Subcutaneous adipose tissue (tissue), 4 donors: ENCODE measurements around the gene AIP. TPM values are rescaled to one million over a fixed set of nuclear protein-coding genes. Genes with fewer than 3 reads are reported as not detected.

Experiments
- total RNA-seq, 4 donors: library from RNA; depleted of rRNA; stranded (reverse); fragments of >200 nt; gene quantifications; one replicate each; pipeline ENCODE4 v1.1.0, GENCODE V29; 2016
- TF ChIP-seq, protein P1 (sequence below): fragments of 450-650 bp; IDR thresholded peaks from one replicate; pipeline ENCODE4 v1.5.1; 2016; ENCODE audit warnings: low read depth, mild to moderate bottlenecking, control low read depth, antibody characterized with exemption, moderate library complexity

Gene AIP
- total RNA-seq, 4 donors from 2014 or later = 48.6 to 77.3 (median 64.9) TPM

DNA sequence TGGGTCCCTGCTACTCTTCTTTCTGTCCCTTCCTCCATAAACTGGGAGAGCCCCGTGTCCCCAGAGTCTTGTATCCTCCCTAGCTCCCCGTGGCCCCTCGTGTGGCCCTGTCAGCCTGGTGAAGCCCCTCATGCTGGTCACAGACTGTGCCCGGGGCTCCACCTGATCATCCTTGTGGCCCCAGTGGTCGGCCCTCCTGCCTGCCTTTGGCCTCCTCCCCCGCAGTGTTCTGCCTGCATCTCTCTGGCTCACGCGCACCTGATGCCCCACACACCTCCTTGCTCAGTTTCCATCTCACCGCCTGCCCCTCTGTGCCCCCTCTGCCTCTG lies 41.6 kb downstream of the AIP start:
- TF ChIP-seq, protein P1, sequence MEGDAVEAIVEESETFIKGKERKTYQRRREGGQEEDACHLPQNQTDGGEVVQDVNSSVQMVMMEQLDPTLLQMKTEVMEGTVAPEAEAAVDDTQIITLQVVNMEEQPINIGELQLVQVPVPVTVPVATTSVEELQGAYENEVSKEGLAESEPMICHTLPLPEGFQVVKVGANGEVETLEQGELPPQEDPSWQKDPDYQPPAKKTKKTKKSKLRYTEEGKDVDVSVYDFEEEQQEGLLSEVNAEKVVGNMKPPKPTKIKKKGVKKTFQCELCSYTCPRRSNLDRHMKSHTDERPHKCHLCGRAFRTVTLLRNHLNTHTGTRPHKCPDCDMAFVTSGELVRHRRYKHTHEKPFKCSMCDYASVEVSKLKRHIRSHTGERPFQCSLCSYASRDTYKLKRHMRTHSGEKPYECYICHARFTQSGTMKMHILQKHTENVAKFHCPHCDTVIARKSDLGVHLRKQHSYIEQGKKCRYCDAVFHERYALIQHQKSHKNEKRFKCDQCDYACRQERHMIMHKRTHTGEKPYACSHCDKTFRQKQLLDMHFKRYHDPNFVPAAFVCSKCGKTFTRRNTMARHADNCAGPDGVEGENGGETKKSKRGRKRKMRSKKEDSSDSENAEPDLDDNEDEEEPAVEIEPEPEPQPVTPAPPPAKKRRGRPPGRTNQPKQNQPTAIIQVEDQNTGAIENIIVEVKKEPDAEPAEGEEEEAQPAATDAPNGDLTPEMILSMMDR = no peak

DNA sequence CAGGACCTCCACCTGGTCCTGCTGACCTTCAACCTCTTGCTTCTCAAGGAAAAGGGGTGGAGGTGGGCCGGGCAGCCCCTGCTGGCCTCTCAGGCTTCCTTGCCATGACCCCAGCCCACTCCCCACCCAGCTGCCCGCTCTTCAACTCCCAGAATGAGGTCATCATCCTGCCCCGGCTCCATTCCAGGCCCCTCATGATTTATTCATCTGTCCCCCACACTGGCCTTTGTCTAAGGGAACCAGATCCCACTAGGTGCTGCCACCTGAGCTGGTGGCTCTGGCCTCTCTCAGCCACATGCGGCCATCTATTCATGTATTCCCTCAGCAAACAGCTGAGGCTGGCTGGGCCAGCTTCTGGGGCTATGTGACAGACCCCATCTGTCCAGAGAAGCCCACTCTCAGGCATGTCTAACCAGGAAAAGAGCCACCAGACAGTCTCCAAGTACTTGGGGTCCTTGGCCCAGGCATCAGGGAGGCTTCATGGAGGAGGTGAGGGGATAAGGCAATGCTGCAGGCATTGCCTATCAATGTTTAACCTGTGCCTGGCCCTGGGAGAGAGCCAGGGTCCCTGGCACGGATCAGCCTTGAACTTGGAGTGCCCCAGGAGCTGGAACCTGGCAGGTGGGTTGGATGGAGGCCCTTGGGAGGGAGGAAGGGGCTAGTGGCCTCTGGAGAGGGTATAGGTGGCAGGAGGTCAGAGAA lies 42.6 kb downstream of the AIP start:
- TF ChIP-seq, protein P1 = no peak

DNA sequence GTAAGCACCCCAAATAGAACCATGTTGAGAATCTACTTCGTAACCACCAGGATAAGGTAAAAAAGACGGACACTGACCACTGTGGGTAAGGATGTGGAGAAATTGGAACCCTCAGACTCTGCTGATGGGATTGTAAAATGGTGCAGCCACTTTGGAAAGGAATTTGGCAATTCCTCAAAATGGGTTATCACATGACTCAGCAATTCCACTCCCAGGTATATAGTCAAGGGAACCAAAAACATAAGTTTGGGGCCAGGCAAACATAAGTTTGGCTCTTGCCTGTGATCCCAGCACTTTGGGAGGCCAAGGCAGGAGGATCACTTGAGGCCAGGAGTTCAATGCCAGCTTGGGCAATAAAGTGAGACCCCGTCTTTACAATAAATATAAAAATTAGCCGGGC lies 45.5 kb downstream of the AIP start:
- TF ChIP-seq, protein P1 = no peak

DNA sequence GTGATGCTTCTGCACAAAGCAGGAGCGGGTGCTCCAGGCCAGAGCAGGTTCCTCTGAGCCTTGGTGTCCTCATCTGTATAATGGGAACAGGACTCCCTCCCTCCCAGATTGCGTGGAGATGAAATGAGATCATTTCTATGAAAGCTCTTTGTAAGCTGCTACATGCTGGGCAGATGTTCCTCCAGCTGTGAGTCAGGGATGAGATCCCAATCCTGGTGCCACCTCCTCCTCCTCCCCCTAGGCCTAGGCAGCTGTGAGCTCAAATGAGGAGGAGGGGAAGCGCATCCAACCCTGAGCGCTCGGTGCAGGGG lies 47.4 kb downstream of the AIP start:
- TF ChIP-seq, protein P1 = no peak

DNA sequence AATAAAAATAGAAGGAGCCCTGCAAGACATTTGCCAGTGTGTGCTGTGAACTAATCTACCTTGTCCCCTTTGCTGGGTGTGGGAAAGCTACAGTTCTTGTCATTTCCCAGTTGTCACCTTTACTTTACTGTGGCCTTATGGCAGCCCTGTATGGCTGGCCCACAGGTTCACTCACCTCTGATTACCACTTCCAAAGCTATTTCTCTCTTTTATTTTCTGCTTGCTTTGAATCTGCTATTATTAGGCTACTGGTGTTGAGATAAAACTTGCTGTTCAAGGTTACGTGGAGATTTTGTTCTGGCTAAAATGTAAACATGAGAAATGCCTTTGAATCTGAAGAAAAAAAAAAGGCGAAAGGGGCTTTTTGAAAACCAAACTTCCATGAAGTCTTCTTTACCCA lies 50.1 kb downstream of the AIP start:
- TF ChIP-seq, protein P1 = no peak

DNA sequence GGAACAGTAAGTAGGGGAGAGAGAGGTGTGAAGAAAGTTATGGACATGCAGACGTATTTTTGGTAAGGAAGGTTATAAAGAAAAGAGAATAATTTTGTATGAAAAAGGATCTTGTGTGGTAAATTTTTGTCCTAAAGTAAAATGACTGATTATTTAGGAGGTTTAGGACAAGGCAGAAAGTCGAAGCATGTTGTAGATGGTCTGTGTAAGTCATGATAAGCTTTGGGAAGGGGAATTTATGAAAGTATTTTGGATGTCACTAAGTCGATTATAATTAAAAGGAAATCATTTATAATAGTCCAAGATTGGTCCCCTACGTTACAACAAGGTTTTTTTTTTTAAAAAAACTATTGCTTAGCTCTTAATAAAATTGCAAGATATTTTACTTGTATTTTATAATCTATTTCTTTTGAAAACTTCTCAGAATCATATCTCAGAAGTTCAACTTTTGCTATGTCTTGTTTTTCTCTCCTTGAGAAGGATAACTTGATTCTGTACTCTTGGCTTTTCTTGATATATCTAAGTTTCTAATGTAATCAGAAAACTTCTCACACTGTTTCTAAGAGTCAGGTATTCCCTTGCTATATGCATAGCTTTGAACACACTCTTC lies 51.3 kb downstream of the AIP start:
- TF ChIP-seq, protein P1 = no peak

DNA sequence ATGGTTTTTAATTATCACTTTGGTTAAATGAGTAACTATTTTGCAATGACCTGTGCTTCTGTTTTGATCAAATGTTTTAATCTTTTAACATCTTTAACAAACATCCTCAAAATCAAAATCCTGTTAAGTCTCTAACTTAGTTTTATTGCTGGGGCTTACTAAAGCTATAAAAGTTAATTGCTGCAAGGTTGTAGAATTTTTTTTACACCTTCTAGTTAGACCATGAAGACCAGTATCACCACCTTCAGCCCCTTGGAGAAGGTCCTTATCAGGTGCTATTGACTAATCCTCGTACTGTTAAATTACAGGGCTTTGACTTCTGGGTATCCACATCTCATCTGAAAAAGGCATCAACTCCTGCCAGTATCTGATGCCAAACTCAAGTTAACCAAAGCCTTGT lies 52.7 kb downstream of the AIP start:
- TF ChIP-seq, protein P1 = no peak
